Measurements from ENCODE around the gene ID3.

The ID3 gene

DNA sequence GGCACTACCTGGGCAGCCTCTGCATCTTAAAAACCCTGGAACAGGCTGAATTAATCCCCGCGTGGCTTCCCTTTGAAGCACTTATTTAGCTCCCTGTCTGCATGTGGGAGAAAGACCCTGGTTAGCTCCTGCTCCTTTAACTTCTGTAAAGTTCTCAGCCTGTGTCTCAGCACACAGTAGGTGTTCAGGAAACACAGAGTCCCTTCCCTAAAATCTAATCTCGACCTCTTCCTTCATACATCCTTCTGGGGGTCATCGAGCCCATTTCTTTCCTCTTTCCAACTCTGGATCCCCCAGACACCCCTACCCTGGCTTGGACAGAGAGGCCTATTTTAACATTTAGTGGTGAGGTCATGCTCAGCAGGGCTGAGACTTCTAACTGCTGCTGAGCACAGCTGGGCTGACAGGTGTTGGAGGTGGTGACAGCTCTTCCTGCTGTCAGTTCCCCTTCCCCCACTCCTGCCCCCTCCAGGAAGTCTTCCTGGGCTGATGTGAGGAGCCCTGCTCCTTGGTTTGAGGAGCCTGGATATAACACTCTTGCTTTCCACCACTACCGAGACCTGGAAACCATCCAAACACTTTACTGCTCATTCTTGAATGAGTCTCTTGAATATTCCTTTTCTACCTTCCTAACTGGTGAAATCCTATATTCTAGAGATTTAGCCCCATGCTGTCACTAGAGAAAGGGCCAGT, 33.6 kb downstream of the ID3 start:
- DNase-seq, result no peak

DNA sequence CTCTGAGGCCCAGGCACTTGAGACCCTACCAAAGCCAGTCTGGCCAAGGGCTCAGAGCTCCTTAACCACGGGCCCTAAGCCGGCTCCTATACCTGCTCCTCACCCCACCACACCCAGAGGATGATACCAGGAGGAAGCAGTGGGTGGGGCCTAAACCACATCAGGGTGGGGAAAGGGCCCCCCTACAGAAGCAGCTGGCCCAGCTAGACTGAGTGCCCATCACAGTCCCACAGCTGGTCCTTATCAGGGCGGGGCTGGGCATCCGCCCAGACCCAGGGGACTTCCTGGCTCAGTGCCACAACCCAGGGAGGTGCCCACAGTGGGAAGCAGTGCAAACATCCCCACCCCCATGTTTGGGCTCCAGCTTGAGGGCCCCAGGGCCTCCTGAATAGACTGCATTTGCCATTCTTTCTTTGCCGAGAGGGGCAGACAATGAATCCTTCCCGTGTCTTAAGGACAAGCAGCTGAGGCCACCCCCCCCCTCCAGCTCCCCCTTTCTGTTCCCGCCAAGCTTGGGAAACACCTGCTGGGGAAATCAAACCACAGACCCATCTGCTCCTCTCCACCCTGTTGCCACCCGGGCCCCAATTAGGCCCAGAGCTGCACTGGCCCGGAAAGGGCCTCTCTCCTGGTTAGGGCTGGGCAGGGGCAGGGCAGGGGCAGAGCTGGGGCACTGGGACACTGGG, 34.4 kb downstream of the ID3 start:
- peak in 1 of 3 donors; percentile 11 for DNase-seq

DNA sequence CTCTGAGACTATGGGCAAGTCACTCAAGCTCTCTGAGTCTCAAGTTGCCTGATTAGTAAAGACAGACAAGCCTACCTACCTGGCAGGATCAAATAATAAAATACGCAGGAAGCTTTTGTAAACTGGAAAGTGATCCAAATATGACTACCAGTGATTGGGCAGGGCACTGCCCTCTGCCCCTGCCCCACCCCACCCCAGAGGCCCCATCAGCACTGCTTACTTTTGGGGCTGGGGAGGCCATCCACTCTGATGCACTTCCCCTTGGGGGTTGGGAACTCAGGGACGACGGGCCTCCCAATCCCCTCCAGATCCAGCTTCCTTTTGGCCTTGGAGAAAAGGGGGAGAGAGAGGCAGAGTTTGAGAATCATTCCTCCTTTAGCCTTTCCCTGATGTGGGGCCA, 35.1 kb downstream of the ID3 start:
- no peak for DNase-seq

DNA sequence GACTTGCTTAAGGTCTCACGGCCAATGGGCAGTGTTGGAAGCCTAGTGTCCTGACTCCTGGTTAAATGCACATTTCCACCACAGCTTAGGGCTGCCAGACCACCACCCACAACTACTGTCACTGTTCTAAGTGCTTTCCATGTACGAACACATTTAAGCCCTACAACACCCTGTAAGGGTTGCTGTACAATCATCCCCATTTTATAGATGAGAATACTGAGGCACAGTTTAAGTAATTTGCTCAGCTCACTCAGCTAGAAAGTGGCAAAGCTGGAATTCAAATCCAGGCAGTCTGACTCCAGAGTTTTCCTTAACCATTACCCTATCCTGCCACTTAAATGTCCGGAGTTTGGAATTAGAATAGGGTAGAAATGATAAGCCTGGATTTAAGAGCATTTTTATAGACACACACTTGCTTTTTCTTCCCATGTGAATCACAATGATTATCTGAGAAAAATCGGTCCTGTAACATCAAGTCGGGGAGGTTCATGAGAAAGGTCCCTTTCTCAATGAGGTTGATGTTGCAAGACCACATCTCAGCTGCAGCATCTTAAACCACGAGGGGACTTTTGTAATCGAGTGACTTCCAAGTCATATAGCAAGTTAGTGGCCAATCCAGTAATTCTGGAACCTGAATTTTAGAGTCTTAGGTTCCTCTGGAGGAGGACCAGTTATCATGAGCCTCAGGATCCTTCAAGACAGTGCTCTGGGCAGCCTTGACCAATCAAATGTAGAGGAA, 36.9 kb downstream of the ID3 start:
- DNase-seq, result peak; percentile 85 to 94 (median 92)

DNA sequence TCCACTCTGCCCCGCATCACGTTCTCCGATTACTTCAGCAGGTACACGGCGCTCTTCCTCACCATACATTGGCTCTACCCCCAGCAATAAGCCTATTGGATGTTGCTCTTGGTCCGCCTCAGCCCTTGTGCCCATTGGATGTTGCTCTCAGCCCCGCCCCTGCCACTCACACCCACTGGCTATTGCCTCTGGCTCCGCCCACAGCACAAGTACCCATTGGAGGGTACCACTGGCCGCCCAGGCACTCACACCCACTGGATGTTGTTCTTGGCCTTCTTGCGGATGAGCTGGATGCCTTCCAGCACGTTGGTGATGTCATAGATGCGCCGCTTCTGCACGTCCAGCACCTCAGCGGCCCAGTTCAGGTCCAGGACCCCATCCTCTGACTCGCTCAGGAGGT, 37.7 kb downstream of the ID3 start:
- DNase-seq, result no peak

DNA sequence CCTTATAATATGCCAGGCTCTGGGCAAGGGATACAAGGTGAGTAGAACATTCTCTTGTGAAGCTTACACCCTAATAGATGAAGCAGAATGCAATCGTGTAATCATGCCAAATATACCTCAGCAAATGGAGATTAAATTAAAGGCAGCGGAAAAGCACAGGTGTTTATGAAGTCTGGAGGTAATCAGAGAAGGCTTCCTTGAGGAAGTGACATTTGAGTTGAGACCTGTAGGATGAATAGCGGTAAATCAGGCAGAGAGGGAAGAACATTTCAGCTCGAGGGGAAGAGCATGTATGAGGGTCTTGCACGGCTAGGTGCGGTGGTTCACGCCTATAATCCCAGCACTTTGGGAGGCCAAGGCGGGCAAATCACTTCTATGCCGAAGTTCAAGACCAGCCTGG, 41.7 kb downstream of the ID3 start:
- DNase-seq, result no peak

DNA sequence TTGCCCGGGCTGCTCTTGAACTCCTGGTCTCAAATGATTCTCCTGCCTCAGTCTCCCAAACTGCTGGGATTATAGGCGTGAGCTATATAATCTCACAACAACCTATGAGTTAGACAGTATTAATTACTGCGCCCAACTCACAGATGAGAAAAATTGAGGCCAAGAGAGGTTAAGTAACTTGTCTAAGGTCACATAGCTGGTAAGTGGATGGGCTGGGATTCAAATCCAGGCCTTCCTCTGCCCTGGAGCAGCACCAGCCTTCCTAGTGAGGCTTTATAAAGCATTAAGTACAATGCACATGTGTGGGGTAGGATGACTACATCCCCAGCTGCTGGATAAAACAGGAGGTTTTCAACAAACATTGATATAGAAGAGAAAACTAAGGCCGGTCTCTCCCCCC, 43.4 kb downstream of the ID3 start:
- no peak for DNase-seq

DNA sequence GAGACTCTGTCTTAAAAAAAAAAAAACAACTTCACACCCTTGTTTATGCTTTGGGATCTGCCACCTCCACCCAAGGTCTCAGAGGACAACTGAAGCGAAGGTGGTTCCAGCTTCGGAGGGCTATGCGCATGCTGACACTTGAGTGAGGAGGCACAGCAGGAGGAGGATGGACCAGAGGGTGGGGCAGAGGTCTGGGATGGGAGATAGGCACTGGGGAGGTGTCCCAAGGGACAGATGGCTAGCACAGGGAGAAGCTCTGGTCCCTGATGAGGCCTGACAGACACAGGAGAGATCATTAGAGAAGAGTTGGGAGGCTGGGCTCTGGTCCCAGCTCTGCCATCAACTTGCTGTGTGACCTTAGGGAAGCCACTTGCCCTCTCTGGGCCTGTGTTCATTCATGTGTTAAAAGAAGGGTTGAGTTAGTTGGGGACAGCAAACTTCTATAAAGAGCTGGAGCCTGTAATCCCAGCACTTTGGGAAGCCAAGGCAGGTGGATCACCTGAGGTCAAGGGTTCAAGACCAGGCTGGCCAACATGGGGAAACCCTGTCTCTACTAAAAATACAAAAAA, 45.1 kb downstream of the ID3 start:
- DNase-seq, result peak in 1 of 3 donors; percentile 5

DNA sequence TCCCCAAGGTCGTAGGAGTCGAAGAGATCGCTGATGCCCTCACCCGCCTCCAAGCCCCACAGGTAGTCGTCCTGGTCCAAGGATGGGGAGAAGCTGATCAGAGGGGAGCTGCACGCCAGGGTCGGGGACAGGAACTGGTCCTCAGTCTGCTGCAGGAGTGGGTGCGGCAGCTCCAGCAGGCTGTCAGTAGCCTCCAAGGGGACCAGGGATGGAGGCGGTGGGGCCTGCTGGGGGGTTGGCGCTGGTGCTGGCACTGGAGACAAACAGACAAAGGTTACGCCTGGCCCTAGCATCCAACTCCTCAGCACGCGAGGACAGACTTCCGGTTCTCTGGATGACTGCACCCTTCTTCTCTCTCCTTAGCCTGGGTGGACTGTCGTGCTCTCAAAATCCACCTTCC, 49.4 kb downstream of the ID3 start:
- DNase-seq, result no peak
